ENCODE results near the gene ELMO3. TPM values are rescaled to one million over a fixed set of nuclear protein-coding genes. Genes with fewer than 3 reads are reported as not detected.
A peak's percentile ranks its signal among the peaks of the same experiment; 100 is the strongest.

ELMO3 gene
- total and polyA plus RNA-seq, 4 donors: 1.7 to 3.8 (median 3.1) TPM

DNA sequence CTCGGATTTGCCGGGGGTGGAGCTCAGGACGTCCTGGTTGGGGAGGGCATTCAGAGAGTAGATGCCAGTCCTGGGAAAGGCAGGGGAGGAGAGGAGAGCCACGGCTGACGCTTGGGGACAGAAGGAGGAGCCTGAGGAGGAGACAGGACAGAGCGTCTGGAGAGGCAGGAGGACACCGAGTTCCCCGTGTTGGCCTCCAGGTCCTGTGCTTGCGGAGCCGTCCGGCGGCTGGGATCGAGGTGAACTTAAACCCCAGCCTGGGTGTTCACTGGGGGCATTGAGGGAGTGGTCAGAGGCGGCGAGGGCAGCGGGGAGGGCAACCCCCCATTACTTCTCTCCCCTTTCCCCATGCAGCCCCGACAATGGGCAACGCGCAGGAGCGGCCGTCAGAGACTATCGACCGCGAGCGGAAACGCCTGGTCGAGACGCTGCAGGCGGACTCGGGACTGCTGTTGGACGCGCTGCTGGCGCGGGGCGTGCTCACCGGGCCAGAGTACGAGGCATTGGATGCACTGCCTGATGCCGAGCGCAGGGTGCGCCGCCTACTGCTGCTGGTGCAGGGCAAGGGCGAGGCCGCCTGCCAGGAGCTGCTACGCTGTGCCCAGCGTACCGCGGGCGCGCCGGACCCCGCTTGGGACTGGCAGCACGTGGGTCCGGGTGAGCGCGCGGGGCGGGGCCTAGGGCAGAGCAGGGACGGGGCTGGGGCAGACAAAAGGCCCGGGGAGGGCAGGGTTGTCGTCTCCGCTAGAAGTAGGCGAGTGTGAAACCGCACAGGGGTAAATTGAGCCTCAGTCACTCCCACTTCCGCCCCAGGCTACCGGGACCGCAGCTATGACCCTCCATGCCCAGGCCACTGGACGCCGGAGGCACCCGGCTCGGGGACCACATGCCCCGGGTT, 24.9 kb upstream of the ELMO3 start:
- Histone ChIP-seq H3K9ac (ENCODE audit: low read depth in 1 of 2, low read length in 2 of 2) (peak overlapping the region in 1 of 2 donors; percentile 60), H3K4me1 (ENCODE audit: control insufficient read depth in 4 of 4, insufficient read depth in 4 of 4, low read length in 3 of 4) (peaks cover 16 to 39% (median 25%) of the 10 kb centered on the region in 4 donors), H3K27me3 (ENCODE audit: control insufficient read depth in 4 of 4, insufficient read depth in 4 of 4, low read length in 3 of 4) (no peaks in the 10 kb centered on the region), H3K9me3 (ENCODE audit: control insufficient read depth in 4 of 4, low read length in 3 of 4) (no peaks in the 10 kb centered on the region), H3K36me3 (ENCODE audit: control insufficient read depth in 4 of 4, insufficient read depth in 3 of 4, low read depth in 1 of 4, low read length in 3 of 4) (no peaks in the 10 kb centered on the region), H3K4me3 (ENCODE audit: low read depth in 1 of 3, low read length in 3 of 3) (peak overlapping the region in 2 of 3 donors; percentile 38 to 50), H3K27ac (ENCODE audit: low read depth in 1 of 2, low read length in 2 of 2) (peak overlapping the region; percentile 66 to 71)
- no peak for DNase-seq (ENCODE audit: low spot score)
- TF ChIP-seq JUND (IDR thresholded peaks at IDR 0.05) (no peak), RXRA (IDR thresholded peaks at IDR 0.05) (peak; percentile 48 to 51), HNF4A (conservative IDR thresholded peaks at IDR 0.05) (peak; percentile 60 to 65), EGR1 (IDR thresholded peaks at IDR 0.05; ENCODE audit: low read depth in 2 of 2) (no peak), GABPA (IDR thresholded peaks at IDR 0.05 in 1 of 2, conservative IDR thresholded peaks at IDR 0.05 in 1 of 2) (peak in 1 of 2 donors; percentile 66), FOXA1 (IDR thresholded peaks at IDR 0.05) (no peak), RAD21 (IDR thresholded peaks at IDR 0.05) (peak in 1 of 2 donors; percentile 52), FOXA2 (IDR thresholded peaks at IDR 0.05) (no peak), HNF4G (IDR thresholded peaks at IDR 0.05) (no peak), TAF1 (conservative IDR thresholded peaks at IDR 0.05) (no peak), SP1 (IDR thresholded peaks at IDR 0.05) (peak; percentile 87), NR2F2 (IDR thresholded peaks at IDR 0.05) (no peak), YY1 (IDR thresholded peaks at IDR 0.05) (peak; percentile 82)
- TF ChIP-seq, protein P1, sequence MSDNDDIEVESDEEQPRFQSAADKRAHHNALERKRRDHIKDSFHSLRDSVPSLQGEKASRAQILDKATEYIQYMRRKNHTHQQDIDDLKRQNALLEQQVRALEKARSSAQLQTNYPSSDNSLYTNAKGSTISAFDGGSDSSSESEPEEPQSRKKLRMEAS (IDR thresholded peaks at IDR 0.05): no peak
- TF ChIP-seq, protein P2, sequence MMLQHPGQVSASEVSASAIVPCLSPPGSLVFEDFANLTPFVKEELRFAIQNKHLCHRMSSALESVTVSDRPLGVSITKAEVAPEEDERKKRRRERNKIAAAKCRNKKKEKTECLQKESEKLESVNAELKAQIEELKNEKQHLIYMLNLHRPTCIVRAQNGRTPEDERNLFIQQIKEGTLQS (IDR thresholded peaks at IDR 0.05): no peak
- TF ChIP-seq, protein P3, sequence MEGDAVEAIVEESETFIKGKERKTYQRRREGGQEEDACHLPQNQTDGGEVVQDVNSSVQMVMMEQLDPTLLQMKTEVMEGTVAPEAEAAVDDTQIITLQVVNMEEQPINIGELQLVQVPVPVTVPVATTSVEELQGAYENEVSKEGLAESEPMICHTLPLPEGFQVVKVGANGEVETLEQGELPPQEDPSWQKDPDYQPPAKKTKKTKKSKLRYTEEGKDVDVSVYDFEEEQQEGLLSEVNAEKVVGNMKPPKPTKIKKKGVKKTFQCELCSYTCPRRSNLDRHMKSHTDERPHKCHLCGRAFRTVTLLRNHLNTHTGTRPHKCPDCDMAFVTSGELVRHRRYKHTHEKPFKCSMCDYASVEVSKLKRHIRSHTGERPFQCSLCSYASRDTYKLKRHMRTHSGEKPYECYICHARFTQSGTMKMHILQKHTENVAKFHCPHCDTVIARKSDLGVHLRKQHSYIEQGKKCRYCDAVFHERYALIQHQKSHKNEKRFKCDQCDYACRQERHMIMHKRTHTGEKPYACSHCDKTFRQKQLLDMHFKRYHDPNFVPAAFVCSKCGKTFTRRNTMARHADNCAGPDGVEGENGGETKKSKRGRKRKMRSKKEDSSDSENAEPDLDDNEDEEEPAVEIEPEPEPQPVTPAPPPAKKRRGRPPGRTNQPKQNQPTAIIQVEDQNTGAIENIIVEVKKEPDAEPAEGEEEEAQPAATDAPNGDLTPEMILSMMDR (IDR thresholded peaks at IDR 0.05; ENCODE audit: low read depth, low read length, missing input control): peak; percentile 18
- TF ChIP-seq, protein P4, sequence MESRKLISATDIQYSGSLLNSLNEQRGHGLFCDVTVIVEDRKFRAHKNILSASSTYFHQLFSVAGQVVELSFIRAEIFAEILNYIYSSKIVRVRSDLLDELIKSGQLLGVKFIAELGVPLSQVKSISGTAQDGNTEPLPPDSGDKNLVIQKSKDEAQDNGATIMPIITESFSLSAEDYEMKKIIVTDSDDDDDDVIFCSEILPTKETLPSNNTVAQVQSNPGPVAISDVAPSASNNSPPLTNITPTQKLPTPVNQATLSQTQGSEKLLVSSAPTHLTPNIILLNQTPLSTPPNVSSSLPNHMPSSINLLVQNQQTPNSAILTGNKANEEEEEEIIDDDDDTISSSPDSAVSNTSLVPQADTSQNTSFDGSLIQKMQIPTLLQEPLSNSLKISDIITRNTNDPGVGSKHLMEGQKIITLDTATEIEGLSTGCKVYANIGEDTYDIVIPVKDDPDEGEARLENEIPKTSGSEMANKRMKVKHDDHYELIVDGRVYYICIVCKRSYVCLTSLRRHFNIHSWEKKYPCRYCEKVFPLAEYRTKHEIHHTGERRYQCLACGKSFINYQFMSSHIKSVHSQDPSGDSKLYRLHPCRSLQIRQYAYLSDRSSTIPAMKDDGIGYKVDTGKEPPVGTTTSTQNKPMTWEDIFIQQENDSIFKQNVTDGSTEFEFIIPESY (IDR thresholded peaks at IDR 0.05): no peak
- TF ChIP-seq, protein P5, sequence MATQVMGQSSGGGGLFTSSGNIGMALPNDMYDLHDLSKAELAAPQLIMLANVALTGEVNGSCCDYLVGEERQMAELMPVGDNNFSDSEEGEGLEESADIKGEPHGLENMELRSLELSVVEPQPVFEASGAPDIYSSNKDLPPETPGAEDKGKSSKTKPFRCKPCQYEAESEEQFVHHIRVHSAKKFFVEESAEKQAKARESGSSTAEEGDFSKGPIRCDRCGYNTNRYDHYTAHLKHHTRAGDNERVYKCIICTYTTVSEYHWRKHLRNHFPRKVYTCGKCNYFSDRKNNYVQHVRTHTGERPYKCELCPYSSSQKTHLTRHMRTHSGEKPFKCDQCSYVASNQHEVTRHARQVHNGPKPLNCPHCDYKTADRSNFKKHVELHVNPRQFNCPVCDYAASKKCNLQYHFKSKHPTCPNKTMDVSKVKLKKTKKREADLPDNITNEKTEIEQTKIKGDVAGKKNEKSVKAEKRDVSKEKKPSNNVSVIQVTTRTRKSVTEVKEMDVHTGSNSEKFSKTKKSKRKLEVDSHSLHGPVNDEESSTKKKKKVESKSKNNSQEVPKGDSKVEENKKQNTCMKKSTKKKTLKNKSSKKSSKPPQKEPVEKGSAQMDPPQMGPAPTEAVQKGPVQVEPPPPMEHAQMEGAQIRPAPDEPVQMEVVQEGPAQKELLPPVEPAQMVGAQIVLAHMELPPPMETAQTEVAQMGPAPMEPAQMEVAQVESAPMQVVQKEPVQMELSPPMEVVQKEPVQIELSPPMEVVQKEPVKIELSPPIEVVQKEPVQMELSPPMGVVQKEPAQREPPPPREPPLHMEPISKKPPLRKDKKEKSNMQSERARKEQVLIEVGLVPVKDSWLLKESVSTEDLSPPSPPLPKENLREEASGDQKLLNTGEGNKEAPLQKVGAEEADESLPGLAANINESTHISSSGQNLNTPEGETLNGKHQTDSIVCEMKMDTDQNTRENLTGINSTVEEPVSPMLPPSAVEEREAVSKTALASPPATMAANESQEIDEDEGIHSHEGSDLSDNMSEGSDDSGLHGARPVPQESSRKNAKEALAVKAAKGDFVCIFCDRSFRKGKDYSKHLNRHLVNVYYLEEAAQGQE (IDR thresholded peaks at IDR 0.05): peak; percentile 49
- WGBS: 2% methylated on average over 71 of the region's 71 CpGs
